RWPE2 (cell line): ENCODE data around the gene MPRIP.

Experiments
- ATAC-seq: fragments of 200-7000 bp; cut with Tn5 transposase; 3 replicates; pipeline ENCODE4 v1.9.1; 2021; ENCODE audit warnings: low read depth
- DNase-seq: peaks from one replicate; pipeline ENCODE4 v3.0.0-alpha.2; 2020; ENCODE audit warnings: low spot score
- H3K27ac ChIP-seq: fragments of 450-650 bp; 2 replicates; pipeline ENCODE4 v1.5.1; 2017; ENCODE audit warnings: mild to moderate bottlenecking; ENCODE audit not compliant: poor library complexity, severe bottlenecking
- H3K27me3 ChIP-seq: fragments of 250-450 bp; sonication (Bioruptor Pico); 2 replicates; pipeline ENCODE4 v1.5.1; 2021; ENCODE audit warnings: mild to moderate bottlenecking, moderate library complexity; ENCODE audit not compliant: insufficient read depth, poor library complexity, severe bottlenecking
- H3K36me3 ChIP-seq: fragments of 250-450 bp; sonication (Bioruptor Pico); 2 replicates; pipeline ENCODE4 v1.5.1; 2020; ENCODE audit warnings: low read depth, mild to moderate bottlenecking, moderate library complexity
- H3K4me1 ChIP-seq: fragments of 250-450 bp; sonication (Bioruptor Pico); 2 replicates; pipeline ENCODE4 v1.5.1; 2021; ENCODE audit warnings: mild to moderate bottlenecking, moderate library complexity; ENCODE audit not compliant: insufficient read depth, poor library complexity, severe bottlenecking
- H3K4me3 ChIP-seq: fragments of 250-450 bp; sonication (Bioruptor Pico); 2 replicates; pipeline ENCODE4 v1.5.1; 2021; ENCODE audit warnings: mild to moderate bottlenecking, moderate library complexity; ENCODE audit not compliant: severe bottlenecking
- H3K9me3 ChIP-seq: fragments of 250-450 bp; sonication (Bioruptor Pico); 2 replicates; pipeline ENCODE4 v1.5.1; 2021; ENCODE audit warnings: mild to moderate bottlenecking, moderate library complexity; ENCODE audit not compliant: severe bottlenecking
- TF ChIP-seq, protein P1 (sequence below): fragments of 450-650 bp; IDR thresholded peaks from one replicate; pipeline ENCODE4 v1.5.1; 2017; ENCODE audit warnings: mild to moderate bottlenecking, moderate library complexity; ENCODE audit not compliant: poor library complexity, severe bottlenecking

The MPRIP gene

DNA sequence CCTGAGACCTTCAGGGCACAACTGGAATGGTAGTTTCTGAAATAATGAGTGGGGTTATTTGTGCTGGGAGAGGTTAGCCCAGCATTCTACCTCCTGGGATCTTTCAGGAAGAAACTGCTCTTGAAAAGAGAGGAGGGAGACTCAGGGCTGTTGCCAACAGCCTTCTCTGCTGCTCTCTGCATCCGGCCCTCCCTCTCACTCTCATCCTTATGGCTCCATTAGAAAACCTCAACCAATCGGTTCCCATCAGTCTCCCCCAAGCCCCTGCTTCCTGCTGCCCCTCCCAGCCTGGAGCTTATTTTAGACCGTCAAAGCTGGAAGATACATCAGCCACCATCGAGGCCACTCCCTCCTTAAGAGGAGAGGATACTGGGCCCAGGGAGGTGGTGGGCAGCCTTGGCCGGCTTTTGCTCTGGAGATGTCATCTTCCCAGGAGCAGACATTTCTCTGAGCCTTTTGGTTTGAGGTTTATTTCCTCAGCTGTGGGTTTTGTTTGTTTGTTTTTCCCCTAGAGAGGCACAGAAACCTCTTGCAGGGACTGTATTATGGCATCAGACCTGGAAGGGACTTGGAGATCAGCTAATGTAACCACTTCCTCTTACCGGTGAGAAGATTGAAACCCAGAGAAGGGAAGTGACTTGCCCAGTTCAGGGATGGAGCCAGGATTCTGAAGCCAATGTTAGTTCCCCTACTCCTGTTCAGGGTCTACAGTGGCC lies 2.7 kb downstream of the MPRIP start:
- peaks cover 31% of the 10 kb centered on the region for H3K4me1 ChIP-seq
- ATAC-seq (peak; percentile 44), DNase-seq (peak; percentile 58)
- TF ChIP-seq, protein P1, sequence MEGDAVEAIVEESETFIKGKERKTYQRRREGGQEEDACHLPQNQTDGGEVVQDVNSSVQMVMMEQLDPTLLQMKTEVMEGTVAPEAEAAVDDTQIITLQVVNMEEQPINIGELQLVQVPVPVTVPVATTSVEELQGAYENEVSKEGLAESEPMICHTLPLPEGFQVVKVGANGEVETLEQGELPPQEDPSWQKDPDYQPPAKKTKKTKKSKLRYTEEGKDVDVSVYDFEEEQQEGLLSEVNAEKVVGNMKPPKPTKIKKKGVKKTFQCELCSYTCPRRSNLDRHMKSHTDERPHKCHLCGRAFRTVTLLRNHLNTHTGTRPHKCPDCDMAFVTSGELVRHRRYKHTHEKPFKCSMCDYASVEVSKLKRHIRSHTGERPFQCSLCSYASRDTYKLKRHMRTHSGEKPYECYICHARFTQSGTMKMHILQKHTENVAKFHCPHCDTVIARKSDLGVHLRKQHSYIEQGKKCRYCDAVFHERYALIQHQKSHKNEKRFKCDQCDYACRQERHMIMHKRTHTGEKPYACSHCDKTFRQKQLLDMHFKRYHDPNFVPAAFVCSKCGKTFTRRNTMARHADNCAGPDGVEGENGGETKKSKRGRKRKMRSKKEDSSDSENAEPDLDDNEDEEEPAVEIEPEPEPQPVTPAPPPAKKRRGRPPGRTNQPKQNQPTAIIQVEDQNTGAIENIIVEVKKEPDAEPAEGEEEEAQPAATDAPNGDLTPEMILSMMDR = no peak
- peaks cover 31% of the 10 kb centered on the region for H3K36me3 ChIP-seq
- peak overlapping the region; percentile 85 for H3K27ac ChIP-seq
- H3K4me3 ChIP-seq = peak overlapping the region; percentile 61
- H3K9me3 ChIP-seq = no peaks in the 10 kb centered on the region
- no peaks in the 10 kb centered on the region for H3K27me3 ChIP-seq

DNA sequence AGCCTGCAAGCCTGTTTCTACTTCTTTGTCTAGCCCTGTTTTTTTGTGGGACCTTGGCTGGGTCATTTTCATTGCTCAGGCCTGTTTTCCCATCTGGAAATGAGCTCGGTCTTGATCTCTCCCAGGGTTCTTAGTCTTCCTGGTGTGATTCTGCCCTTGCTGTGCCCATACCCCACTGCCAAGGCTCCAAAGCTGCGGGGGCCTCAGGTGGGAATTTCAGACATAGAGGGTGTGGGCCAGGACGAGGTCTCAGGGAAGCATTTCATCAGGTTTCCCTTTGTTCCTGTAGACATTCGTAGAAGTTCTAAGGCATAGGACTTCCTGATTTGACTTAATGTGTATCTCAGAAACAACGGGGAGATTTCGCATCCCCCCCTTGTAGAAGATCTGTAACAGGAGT lies 5.8 kb downstream of the MPRIP start:
- Histone ChIP-seq H3K27me3 (no peaks in the 10 kb centered on the region), H3K4me3 (no peak overlapping the region), H3K36me3 (peaks cover 31% of the 10 kb centered on the region), H3K4me1 (peaks cover 47% of the 10 kb centered on the region), H3K27ac (no peak overlapping the region), H3K9me3 (no peaks in the 10 kb centered on the region)
- peak; percentile 12 for DNase-seq
- TF ChIP-seq, protein P1 = no peak
- ATAC-seq = no peak

DNA sequence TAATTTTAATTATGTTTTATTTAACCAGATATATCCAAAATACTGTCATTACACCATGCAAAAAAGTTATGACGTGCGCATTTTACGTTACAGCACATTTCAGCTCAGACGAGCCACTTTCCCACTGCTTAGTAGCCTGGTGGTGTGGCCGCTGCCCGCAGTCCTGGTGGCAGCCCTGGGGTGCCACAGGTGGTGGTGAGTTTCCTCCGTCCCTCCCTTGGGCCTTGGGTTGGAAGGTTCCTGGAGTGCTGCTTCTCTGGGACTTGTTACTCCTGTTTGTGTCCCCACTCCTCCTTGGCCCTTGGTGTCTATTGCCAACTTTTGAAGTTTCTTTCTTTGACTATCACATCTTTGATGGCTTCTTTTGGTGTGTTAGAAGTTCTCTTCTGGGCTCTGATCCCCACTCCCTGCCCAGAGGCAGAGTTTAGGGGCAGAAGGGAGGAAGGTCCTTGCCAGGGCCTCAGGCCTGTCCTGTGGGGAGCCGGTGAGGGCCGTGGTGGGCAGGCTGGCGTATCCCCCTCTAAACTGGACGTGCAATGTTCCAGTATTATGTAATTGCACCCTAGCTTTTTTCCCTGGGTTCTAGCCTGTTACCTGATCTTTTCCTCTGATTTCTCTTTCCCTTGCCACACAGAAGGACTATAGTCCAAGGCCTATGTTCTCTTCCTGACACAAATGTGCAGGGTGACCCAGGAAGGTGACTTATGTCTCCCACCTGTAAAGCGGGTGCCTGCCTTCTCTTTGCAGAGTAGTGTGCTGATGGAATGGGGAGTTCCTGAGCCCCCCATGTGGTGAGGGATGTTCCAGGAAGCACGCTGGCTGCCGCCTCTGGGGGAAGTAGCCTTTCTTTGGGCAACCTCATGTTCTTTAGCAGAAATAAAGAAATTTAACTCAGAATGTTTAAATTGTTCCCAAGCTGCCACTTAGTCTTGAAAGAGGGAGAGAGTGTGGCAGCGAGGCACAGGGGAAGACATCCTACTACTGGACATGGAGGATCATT lies 8.4 kb downstream of the MPRIP start:
- no peak for DNase-seq
- Histone ChIP-seq H3K27ac (peak overlapping the region; percentile 35), H3K4me3 (no peak overlapping the region), H3K4me1 (peaks cover 48% of the 10 kb centered on the region), H3K9me3 (no peaks in the 10 kb centered on the region), H3K27me3 (no peaks in the 10 kb centered on the region), H3K36me3 (peaks cover 31% of the 10 kb centered on the region)
- no peak for ATAC-seq
- TF ChIP-seq, protein P1 = no peak

DNA sequence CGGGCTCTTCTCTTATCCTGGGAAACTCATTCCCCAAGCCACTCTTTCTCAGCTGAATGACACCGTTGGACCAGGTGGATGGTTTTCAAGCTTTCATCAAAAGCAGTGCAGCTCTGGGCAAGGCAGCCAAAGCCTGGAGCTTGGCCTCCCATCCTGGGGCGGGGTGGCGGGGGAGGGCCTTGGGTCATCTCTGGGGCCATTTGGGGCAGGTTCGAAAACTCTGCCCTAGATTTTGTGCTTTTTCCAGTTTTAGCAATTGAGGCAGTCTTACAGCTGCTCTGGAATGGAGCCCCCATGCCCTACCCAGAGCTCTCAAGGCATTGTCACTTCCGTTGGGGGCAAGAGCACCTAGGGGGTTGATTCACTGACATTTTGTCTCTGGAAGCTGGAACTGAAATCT lies 9.1 kb downstream of the MPRIP start:
- no peak overlapping the region for H3K4me3 ChIP-seq
- H3K36me3 ChIP-seq = peaks cover 24% of the 10 kb centered on the region
- H3K4me1 ChIP-seq = peaks cover 47% of the 10 kb centered on the region
- TF ChIP-seq, protein P1 = no peak
- ATAC-seq (no peak), DNase-seq (no peak)
- no peaks in the 10 kb centered on the region for H3K9me3 ChIP-seq
- H3K27me3 ChIP-seq = no peaks in the 10 kb centered on the region
- peak overlapping the region; percentile 35 for H3K27ac ChIP-seq
